CD14-positive monocyte (primary cell): Measurements from ENCODE around the gene STK32B. TPM values are rescaled to one million over a fixed set of nuclear protein-coding genes. Genes with fewer than 3 reads are reported as not detected.

Experiments
- DNase-seq, 3 donors: peaks; one replicate each; pipeline ENCODE4 v3.0.0-alpha.2; 2011 to 2022
- H2AFZ ChIP-seq: 2 replicates; pipeline ENCODE4 v1.6.0; 2012; ENCODE audit warnings: mild to moderate bottlenecking, low read depth, low read length, inconsistent platforms; ENCODE audit not compliant: insufficient read depth, poor library complexity, severe bottlenecking
- H3K27ac ChIP-seq, 2 donors: 1 replicate in 1 of 2; 2 replicates in 1 of 2; pipeline ENCODE4 v1.5.1; 2012 to 2013; ENCODE audit warnings: low read length in 2 of 2, control low read depth in 1 of 2, inconsistent platforms in 1 of 2, low read depth in 1 of 2, mild to moderate bottlenecking in 1 of 2
- H3K27me3 ChIP-seq, 2 donors: one replicate each; pipeline versions ENCODE4 v1.6.0 to v1.6.1; 2011 to 2013; ENCODE audit warnings: low read length in 2 of 2; ENCODE audit not compliant: control insufficient read depth in 2 of 2, insufficient read depth in 2 of 2
- H3K36me3 ChIP-seq, 2 donors: replicated peaks in 1 of 2; 1 replicate in 1 of 2; 2 replicates in 1 of 2; pipeline versions ENCODE4 v1.5.1 to v1.6.1; 2012 to 2013; ENCODE audit warnings: low read length in 2 of 2, control low read depth in 1 of 2, inconsistent platforms in 1 of 2, mild to moderate bottlenecking in 1 of 2; ENCODE audit not compliant: insufficient read depth in 2 of 2, control insufficient read depth in 1 of 2
- H3K4me1 ChIP-seq, 2 donors: 1 replicate in 1 of 2; 2 replicates in 1 of 2; pipeline versions ENCODE4 v1.5.1 to v1.6.1; 2012 to 2013; ENCODE audit warnings: low read length in 2 of 2, control low read depth in 1 of 2, inconsistent platforms in 1 of 2, mild to moderate bottlenecking in 1 of 2, moderate library complexity in 1 of 2; ENCODE audit not compliant: insufficient read depth in 2 of 2, control insufficient read depth in 1 of 2
- H3K4me2 ChIP-seq: replicated peaks from 2 replicates; pipeline ENCODE3; 2012; ENCODE audit warnings: low read length, moderate library complexity, mild to moderate bottlenecking; ENCODE audit not compliant: poor library complexity, severe bottlenecking; ENCODE audit errors: extremely low read depth
- H3K4me3 ChIP-seq, 3 experiments: fragments of 200-600 bp in 1 of 3; sonication (generic) in 1 of 3; replicated peaks in 1 of 3; 1 replicate in 2 of 3; 2 replicates in 1 of 3; pipeline ENCODE4 v1.5.1; 2011 to 2013; ENCODE audit warnings: low read length in 3 of 3, mild to moderate bottlenecking in 3 of 3, control low read depth in 2 of 3, low read depth in 2 of 3, inconsistent platforms in 1 of 3, moderate library complexity in 1 of 3
- H3K79me2 ChIP-seq: 2 replicates; pipeline ENCODE4 v1.6.0; 2012; ENCODE audit warnings: mild to moderate bottlenecking, control low read depth, inconsistent platforms, low read length, moderate library complexity; ENCODE audit not compliant: insufficient read depth
- H3K9ac ChIP-seq: 2 replicates; pipeline ENCODE4 v1.6.0; 2017; ENCODE audit warnings: low read length, mild to moderate bottlenecking; ENCODE audit not compliant: insufficient read depth, poor library complexity, severe bottlenecking
- H3K9me3 ChIP-seq, 2 donors: replicated peaks in 1 of 2; 1 replicate in 1 of 2; 2 replicates in 1 of 2; pipeline versions ENCODE4 v1.5.1 to v1.6.1; 2012 to 2013; ENCODE audit warnings: low read length in 2 of 2, control low read depth in 1 of 2; ENCODE audit not compliant: control insufficient read depth in 1 of 2, insufficient read depth in 1 of 2
- H4K20me1 ChIP-seq: 2 replicates; pipeline ENCODE4 v1.6.0; 2012; ENCODE audit warnings: mild to moderate bottlenecking, low read length, control low read depth, moderate library complexity; ENCODE audit not compliant: insufficient read depth
- H3K27ac Mint-ChIP-seq, 7 donors: one replicate each; pipeline ENCODE4 v1.8.0; 2020; ENCODE audit warnings: mild to moderate bottlenecking in 7 of 7, mixed read lengths in 7 of 7, moderate library complexity in 6 of 7, inconsistent platforms in 2 of 7
- H3K27me3 Mint-ChIP-seq, 3 donors: one replicate each; pipeline ENCODE4 v1.8.0; 2021 to 2022; ENCODE audit warnings: low read depth in 3 of 3, mild to moderate bottlenecking in 3 of 3, mixed read lengths in 3 of 3, moderate library complexity in 3 of 3, inconsistent platforms in 1 of 3
- H3K36me3 Mint-ChIP-seq, 2 donors: one replicate each; pipeline ENCODE4 v1.8.0; 2020; ENCODE audit warnings: mixed read lengths in 2 of 2, inconsistent platforms in 1 of 2, mild to moderate bottlenecking in 1 of 2
- H3K4me1 Mint-ChIP-seq: one replicate; pipeline ENCODE4 v1.8.0; 2020; ENCODE audit warnings: mild to moderate bottlenecking, mixed read lengths
- H3K4me3 Mint-ChIP-seq, 2 donors: one replicate each; pipeline ENCODE4 v1.8.0; 2020; ENCODE audit warnings: mild to moderate bottlenecking in 2 of 2, mixed read lengths in 2 of 2, moderate library complexity in 1 of 2
- H3K9me3 Mint-ChIP-seq, 7 donors: one replicate each; pipeline ENCODE4 v1.8.0; 2020 to 2022; ENCODE audit warnings: mixed read lengths in 7 of 7, mild to moderate bottlenecking in 6 of 7, moderate library complexity in 6 of 7, inconsistent platforms in 2 of 7
- CTCF ChIP-seq: fragments of 200-600 bp; IDR thresholded peaks from one replicate; pipeline ENCODE4 v1.8.0; 2022; ENCODE audit warnings: antibody characterized with exemption, mild to moderate bottlenecking
- WGBS: methylation state at CpG from one replicate; pipeline ENCODE4 v1.1.5; 2013; ENCODE audit warnings: missing lambda C conversion rate; ENCODE audit not compliant: insufficient coverage; 5-methylcytosine and 5-hydroxymethylcytosine counted together
- intact Hi-C, 2 donors: fragments of 100-400 bp; cut with micrococcal nuclease; formaldehyde crosslinking; loops; one replicate each; pipeline versions ENCODE4 v1.15.0 to v1.15.1; 2023
- polyA plus RNA-seq, 3 donors: library from polyadenylated mRNA; depleted of rRNA in 1 of 3; unstranded in 2 of 3; stranded (reverse) in 1 of 3; fragments of 300-500 nt in 2 of 3; fragments of >200 nt in 1 of 3; fragmentation: Illumina TruSeq in 2 of 3; gene quantifications; 1 replicate in 2 of 3; 2 replicates in 1 of 3; pipeline ENCODE4 v1.2.3, GENCODE V29; 2012 to 2021

The STK32B gene
- polyA plus RNA-seq, 3 donors, result 0.61 to 1.7 (median 0.75) TPM

GRCh38 chr4:5455003-5455585, 403.8 kb downstream of the STK32B start:
- no peak for TF ChIP-seq CTCF
- Histone ChIP-seq H3K36me3 (no peaks in the 10 kb centered on the region), H3K9ac (no peak overlapping the region), H3K4me1 (no peaks in the 10 kb centered on the region), H3K4me3 (no peak overlapping the region), H3K27ac (no peak overlapping the region), H4K20me1 (no peaks in the 10 kb centered on the region), H3K9me3 (no peaks in the 10 kb centered on the region), H3K27me3 (no peaks in the 10 kb centered on the region), H2AFZ (no peak overlapping the region), H3K4me2 (no peak overlapping the region), H3K79me2 (no peaks in the 10 kb centered on the region)
- H3K27me3 Mint-ChIP-seq, result no peaks in the 10 kb centered on the region
- H3K27ac Mint-ChIP-seq, result no peak overlapping the region
- no peak overlapping the region for H3K4me3 Mint-ChIP-seq
- peaks cover 0 to 2% (median 0%) of the 10 kb centered on the region in 7 donors for H3K9me3 Mint-ChIP-seq
- no peak for DNase-seq
- peaks cover 0 to 4% of the 10 kb centered on the region in 2 donors for H3K36me3 Mint-ChIP-seq
- H3K4me1 Mint-ChIP-seq, result no peaks in the 10 kb centered on the region
- WGBS, result 99% methylated on average over 9 of the region's 14 CpGs
- intact Hi-C loops, result no loop called here

- H3K4me2 ChIP-seq, result no peak overlapping the region
- Mint-ChIP-seq H3K36me3 (peaks cover 0 to 4% of the 10 kb centered on the region in 2 donors), H3K9me3 (peaks cover 0 to 2% (median 0%) of the 10 kb centered on the region in 7 donors), H3K4me3 (no peak overlapping the region), H3K27ac (peak overlapping the region in 1 of 7 donors; percentile 19), H3K27me3 (no peaks in the 10 kb centered on the region), H3K4me1 (no peaks in the 10 kb centered on the region)
- 97% methylated on average over 14 of the region's 17 CpGs for WGBS
- H3K36me3 ChIP-seq, result no peaks in the 10 kb centered on the region
- no peaks in the 10 kb centered on the region for H3K27me3 ChIP-seq
- H3K9me3 ChIP-seq, result no peaks in the 10 kb centered on the region
- no peak for DNase-seq
- H3K79me2 ChIP-seq, result no peaks in the 10 kb centered on the region
- no peak overlapping the region for H3K27ac ChIP-seq
- no peak overlapping the region for H3K4me3 ChIP-seq
- no peaks in the 10 kb centered on the region for H3K4me1 ChIP-seq
- H2AFZ ChIP-seq, result no peak overlapping the region
- no peaks in the 10 kb centered on the region for H4K20me1 ChIP-seq
- TF ChIP-seq CTCF, result no peak
- intact Hi-C loops, result no loop called here
- no peak overlapping the region for H3K9ac ChIP-seq
Observed at GRCh38 chr4:5456296-5456845, 405.1 kb downstream of the STK32B start.
